Ectodermal cell (in vitro differentiated cells): ENCODE data around the gene FAM131A.

Experiments
- H3K27ac ChIP-seq: 2 replicates; pipeline ENCODE4 v1.7.0; 2013; ENCODE audit warnings: mild to moderate bottlenecking, low read depth, low read length; ENCODE audit not compliant: insufficient read depth, poor library complexity, severe bottlenecking
- H3K27me3 ChIP-seq: 2 replicates; pipeline ENCODE4 v1.7.0; 2013; ENCODE audit warnings: mild to moderate bottlenecking, low read length; ENCODE audit not compliant: insufficient read depth, control insufficient read depth, poor library complexity, severe bottlenecking
- H3K36me3 ChIP-seq: one replicate; pipeline ENCODE4 v1.7.0; 2013; ENCODE audit warnings: low read length; ENCODE audit not compliant: control insufficient read depth, insufficient read depth
- H3K4me1 ChIP-seq: one replicate; pipeline ENCODE4 v1.7.0; 2013; ENCODE audit warnings: low read length; ENCODE audit not compliant: control insufficient read depth, insufficient read depth
- H3K4me3 ChIP-seq: 2 replicates; pipeline ENCODE4 v1.7.0; 2013; ENCODE audit warnings: low read depth, low read length, control low read depth; ENCODE audit not compliant: insufficient read depth
- H3K9me3 ChIP-seq: 2 replicates; pipeline ENCODE4 v1.7.0; 2013; ENCODE audit warnings: mild to moderate bottlenecking, low read length, moderate library complexity; ENCODE audit not compliant: control insufficient read depth
- WGBS, 2 experiments: methylation state at CpG; one replicate each; pipeline ENCODE4 v1.1.7; 2013; ENCODE audit warnings: missing lambda C conversion rate in 2 of 2; 5-methylcytosine and 5-hydroxymethylcytosine counted together

Gene FAM131A

DNA sequence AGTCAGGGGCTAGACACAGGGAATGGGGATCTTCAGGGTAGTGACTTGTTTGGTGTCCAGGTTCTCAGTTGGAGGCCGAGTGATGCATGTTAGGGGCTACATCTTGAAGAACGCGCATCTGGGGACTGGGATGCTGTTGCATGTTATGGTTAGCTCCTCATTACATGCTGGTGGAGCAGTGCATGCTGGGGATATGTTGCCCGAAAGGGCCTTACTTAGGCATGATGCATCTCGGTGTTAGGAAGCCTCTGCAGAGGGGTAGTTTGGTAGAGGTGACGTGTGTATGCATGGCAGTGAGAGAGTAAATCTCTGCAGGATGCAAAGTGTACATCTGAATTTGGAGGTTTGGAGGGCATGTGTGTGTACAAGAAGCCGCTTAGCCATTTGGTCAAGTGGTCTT lies 20.6 kb upstream of the FAM131A start:
- Histone ChIP-seq H3K4me1 (no peaks in the 10 kb centered on the region), H3K36me3 (peaks cover 23% of the 10 kb centered on the region), H3K27ac (no peak overlapping the region), H3K4me3 (no peak overlapping the region), H3K9me3 (no peaks in the 10 kb centered on the region), H3K27me3 (no peaks in the 10 kb centered on the region)
- 94 to 96% methylated on average over 7 of the region's 7 CpGs for WGBS, 2 experiments

DNA sequence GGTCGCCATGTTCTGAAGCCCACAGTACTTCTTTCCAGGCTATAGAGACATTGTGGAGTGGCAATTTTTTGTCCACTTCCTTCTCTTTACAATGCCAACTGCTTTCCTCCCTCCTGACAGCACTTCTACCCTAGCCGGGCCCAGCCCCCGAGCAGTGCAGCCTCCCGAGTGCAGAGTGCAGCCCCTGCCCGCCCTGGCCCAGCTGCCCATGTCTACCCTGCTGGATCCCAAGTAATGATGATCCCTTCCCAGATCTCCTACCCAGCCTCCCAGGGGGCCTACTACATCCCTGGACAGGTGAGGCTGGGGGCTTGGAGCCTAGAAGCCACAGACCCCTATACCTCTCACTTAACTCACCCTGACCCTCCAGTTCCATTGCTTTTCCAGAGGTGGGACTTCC lies 20.2 kb upstream of the FAM131A start:
- Histone ChIP-seq H3K27me3 (no peaks in the 10 kb centered on the region), H3K27ac (no peak overlapping the region), H3K36me3 (peaks cover 27% of the 10 kb centered on the region), H3K9me3 (no peaks in the 10 kb centered on the region), H3K4me3 (no peak overlapping the region), H3K4me1 (no peaks in the 10 kb centered on the region)
- WGBS, 2 experiments, result 90 to 95% methylated on average over 5 of the region's 5 CpGs

DNA sequence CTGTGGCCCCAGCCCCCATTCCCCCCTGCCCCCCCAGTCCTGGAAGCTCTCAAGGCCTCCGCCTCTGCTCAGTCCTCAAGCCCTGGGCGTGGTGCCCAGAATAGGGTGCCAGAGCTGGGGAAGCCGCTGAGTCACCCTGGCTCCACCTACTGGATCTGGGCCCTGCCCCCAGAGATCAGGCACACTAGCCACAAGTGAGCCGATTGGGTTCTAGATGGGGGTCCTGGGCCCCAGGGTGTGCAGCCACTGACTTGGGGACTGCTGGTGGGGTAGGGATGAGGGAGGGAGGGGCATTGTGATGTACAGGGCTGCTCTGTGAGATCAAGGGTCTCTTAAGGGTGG lies 17.3 kb upstream of the FAM131A start:
- no peaks in the 10 kb centered on the region for H3K9me3 ChIP-seq
- H3K4me3 ChIP-seq, result no peak overlapping the region
- H3K4me1 ChIP-seq, result no peaks in the 10 kb centered on the region
- 91 to 94% methylated on average over 4 of the region's 4 CpGs for WGBS, 2 experiments
- no peak overlapping the region for H3K27ac ChIP-seq
- peaks cover 54% of the 10 kb centered on the region for H3K36me3 ChIP-seq
- no peaks in the 10 kb centered on the region for H3K27me3 ChIP-seq

DNA sequence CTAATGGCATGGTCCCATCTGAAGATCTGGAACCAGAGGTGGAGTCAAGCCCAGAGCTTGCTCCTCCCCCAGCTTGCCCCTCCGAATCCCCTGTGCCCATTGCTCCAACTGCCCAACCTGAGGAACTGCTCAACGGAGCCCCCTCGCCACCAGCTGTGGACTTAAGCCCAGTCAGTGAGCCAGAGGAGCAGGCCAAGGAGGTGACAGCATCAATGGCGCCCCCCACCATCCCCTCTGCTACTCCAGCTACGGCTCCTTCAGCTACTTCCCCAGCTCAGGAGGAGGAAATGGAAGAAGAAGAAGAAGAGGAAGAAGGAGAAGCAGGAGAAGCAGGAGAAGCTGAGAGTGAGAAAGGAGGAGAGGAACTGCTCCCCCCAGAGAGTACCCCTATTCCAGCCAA lies 15.7 kb upstream of the FAM131A start:
- Histone ChIP-seq H3K4me1 (no peaks in the 10 kb centered on the region), H3K27ac (no peak overlapping the region), H3K4me3 (no peak overlapping the region), H3K36me3 (peaks cover 70% of the 10 kb centered on the region), H3K9me3 (no peaks in the 10 kb centered on the region), H3K27me3 (no peaks in the 10 kb centered on the region)
- 95% methylated on average over 4 to 5 of the region's 5 CpGs for WGBS, 2 experiments

DNA sequence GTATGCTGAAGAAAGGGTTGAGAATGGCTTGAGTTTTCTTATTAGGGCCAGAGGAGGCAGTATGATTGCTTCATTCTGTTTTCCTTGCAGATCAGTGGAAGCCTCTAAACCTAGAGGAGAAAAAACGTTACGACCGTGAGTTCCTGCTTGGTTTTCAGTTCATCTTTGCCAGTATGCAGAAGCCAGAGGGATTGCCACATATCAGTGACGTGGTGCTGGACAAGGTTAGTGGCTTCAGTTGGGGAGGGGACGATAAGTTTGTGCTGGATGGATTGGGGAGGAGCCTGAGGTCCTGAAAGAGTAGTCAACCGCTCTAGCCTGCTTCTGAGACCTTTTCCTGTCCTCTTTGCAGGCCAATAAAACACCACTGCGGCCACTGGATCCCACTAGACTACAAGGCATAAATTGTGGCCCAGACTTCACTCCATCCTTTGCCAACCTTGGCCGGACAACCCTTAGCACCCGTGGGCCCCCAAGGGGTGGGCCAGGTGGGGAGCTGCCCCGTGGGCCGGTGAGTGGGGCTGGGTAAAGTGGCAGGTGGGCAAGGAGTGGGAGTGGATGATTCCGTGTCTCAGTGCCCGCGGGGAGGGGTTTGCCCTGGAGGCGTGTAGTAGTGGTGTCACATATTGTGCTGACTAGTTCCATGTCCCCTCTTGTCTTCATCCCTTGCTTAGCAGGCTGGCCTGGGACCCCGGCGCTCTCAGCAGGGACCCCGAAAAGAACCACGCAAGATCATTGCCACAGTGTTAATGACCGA lies 14.5 kb upstream of the FAM131A start:
- no peaks in the 10 kb centered on the region for H3K9me3 ChIP-seq
- H3K4me1 ChIP-seq, result no peaks in the 10 kb centered on the region
- H3K27ac ChIP-seq, result no peak overlapping the region
- 95 to 97% methylated on average over 20 of the region's 20 CpGs for WGBS, 2 experiments
- H3K27me3 ChIP-seq, result no peaks in the 10 kb centered on the region
- H3K4me3 ChIP-seq, result no peak overlapping the region
- H3K36me3 ChIP-seq, result peaks cover 77% of the 10 kb centered on the region

DNA sequence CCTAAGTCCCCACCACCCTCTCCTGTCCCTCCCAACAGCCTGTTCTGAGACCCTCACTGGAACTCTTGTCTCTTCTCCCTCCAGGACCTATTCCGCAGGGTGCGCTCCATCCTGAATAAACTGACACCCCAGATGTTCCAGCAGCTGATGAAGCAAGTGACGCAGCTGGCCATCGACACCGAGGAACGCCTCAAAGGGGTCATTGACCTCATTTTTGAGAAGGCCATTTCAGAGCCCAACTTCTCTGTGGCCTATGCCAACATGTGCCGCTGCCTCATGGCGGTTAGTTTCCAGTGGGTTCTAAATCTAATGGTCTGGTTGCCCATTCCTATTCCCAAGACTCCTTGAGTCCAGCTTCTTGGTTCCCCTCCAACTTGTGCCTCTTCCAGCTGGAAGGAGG lies 13.7 kb upstream of the FAM131A start:
- peaks cover 85% of the 10 kb centered on the region for H3K36me3 ChIP-seq
- H3K4me1 ChIP-seq, result no peaks in the 10 kb centered on the region
- no peaks in the 10 kb centered on the region for H3K27me3 ChIP-seq
- no peak overlapping the region for H3K4me3 ChIP-seq
- H3K9me3 ChIP-seq, result no peaks in the 10 kb centered on the region
- H3K27ac ChIP-seq, result no peak overlapping the region
- WGBS, 2 experiments, result 96 to 97% methylated on average over 8 of the region's 8 CpGs

DNA sequence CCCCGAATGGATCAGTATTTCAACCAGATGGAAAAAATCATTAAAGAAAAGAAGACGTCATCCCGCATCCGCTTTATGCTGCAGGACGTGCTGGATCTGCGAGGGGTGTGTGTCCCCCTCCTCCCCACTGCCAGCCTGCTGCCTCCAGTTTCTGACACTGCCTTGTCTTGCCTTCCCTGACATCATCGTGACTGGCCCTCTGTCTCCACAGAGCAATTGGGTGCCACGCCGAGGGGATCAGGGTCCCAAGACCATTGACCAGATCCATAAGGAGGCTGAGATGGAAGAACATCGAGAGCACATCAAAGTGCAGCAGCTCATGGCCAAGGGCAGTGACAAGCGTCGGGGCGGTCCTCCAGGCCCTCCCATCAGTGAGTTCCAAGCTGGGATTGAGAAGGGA lies 12.1 kb upstream of the FAM131A start:
- H3K27me3 ChIP-seq, result no peaks in the 10 kb centered on the region
- no peaks in the 10 kb centered on the region for H3K9me3 ChIP-seq
- H3K4me3 ChIP-seq, result no peak overlapping the region
- WGBS, 2 experiments, result 94 to 95% methylated on average over 13 of the region's 13 CpGs
- no peak overlapping the region for H3K27ac ChIP-seq
- H3K36me3 ChIP-seq, result peaks cover 92% of the 10 kb centered on the region
- no peaks in the 10 kb centered on the region for H3K4me1 ChIP-seq

DNA sequence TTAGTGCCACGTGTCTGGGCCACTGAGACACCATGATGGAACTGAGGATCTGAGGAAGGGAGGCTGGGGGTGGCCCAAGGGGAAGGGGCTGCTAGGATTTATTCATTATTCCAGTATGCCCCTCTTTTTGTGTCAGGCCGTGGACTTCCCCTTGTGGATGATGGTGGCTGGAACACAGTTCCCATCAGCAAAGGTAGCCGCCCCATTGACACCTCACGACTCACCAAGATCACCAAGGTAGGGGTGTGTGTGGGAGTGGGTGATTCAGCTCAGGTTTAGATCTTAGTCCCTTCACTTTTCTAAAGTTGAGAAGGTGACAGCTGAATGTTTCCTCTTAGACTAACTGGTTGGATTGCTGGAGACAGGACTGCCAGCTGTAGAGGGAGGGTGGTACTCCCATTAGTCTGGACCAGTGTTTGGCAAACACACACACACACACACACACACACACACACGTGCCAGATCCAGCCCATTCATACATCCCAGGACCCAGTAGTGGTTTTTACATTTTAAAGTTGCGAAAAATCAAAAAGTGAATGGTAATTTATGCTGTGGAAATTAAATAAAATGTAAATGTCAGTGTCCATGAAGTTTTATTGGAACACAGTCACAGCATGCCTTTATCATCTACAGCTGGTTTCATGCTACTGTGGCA lies 11.6 kb upstream of the FAM131A start:
- WGBS, 2 experiments, result 97 to 98% methylated on average over 5 to 6 of the region's 6 CpGs
- Histone ChIP-seq H3K36me3 (peaks cover 86% of the 10 kb centered on the region), H3K27me3 (no peaks in the 10 kb centered on the region)

DNA sequence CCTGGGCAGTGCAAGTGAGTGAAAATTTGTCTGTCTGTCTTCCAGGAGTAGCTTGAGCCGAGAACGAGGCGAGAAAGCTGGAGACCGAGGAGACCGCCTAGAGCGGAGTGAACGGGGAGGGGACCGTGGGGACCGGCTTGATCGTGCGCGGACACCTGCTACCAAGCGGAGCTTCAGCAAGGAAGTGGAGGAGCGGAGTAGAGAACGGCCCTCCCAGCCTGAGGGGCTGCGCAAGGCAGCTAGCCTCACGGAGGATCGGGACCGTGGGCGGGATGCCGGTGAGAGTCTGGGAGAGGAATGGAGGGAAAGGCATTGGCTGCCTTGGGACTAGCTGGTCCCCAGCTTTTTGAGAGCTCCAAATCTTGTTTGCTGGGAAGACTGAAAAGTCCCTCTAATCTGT lies 10.2 kb upstream of the FAM131A start:
- Histone ChIP-seq H3K27me3 (no peaks in the 10 kb centered on the region), H3K9me3 (no peaks in the 10 kb centered on the region), H3K4me3 (no peak overlapping the region), H3K4me1 (no peaks in the 10 kb centered on the region), H3K36me3 (peaks cover 84% of the 10 kb centered on the region), H3K27ac (no peak overlapping the region)
- 97 to 98% methylated on average over 21 of the region's 21 CpGs for WGBS, 2 experiments

More for the DNA sequence above, 11.6 kb upstream of the FAM131A start:
- Histone ChIP-seq H3K4me3 (no peak overlapping the region), H3K27ac (no peak overlapping the region), H3K9me3 (no peaks in the 10 kb centered on the region), H3K4me1 (no peaks in the 10 kb centered on the region)

DNA sequence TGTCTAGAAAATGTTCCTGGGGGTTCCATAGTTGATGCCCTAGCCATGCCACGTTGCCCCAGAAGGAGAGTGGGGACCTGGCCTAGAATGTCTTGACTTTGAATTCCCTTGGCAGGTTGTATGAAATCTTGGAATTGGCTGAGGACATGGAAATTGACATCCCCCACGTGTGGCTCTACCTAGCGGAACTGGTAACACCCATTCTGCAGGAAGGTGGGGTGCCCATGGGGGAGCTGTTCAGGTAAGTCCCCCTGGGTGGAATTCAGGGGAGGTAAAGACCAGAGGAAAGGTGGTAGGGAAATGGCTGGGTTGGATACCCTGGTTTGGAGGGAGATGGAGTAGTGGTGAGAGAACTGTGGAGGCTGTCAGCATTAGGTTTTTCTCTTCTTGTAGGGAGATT lies 8.9 kb upstream of the FAM131A start:
- peaks cover 84% of the 10 kb centered on the region for H3K36me3 ChIP-seq
- H3K4me1 ChIP-seq, result no peaks in the 10 kb centered on the region
- no peak overlapping the region for H3K27ac ChIP-seq
- H3K27me3 ChIP-seq, result no peaks in the 10 kb centered on the region
- WGBS, 2 experiments, result 64 to 65% methylated on average over 3 of the region's 3 CpGs
- H3K4me3 ChIP-seq, result no peak overlapping the region
- no peaks in the 10 kb centered on the region for H3K9me3 ChIP-seq
